Esophagus (tissue), 2 donors: ENCODE measurements around the gene SNX8. TPM values are rescaled to one million over a fixed set of nuclear protein-coding genes. Genes with fewer than 3 reads are reported as not detected.
"Not testable (repeated sequence)": the region's sequence is repeated elsewhere in the genome, so short reads cannot be mapped to it uniquely, and the experiment has no call there.

Experiments used
- H3K27ac ChIP-seq, 2 donors: one replicate each; pipeline ENCODE4 v1.5.1; 2013; ENCODE audit warnings: low read depth in 2 of 2, mild to moderate bottlenecking in 2 of 2, inconsistent platforms in 1 of 2, low read length in 1 of 2, moderate library complexity in 1 of 2
- H3K27me3 ChIP-seq, 2 donors: one replicate each; pipeline ENCODE4 v1.6.1; 2013; ENCODE audit warnings: low read length in 2 of 2, control low read depth in 1 of 2, mild to moderate bottlenecking in 1 of 2; ENCODE audit not compliant: insufficient read depth in 2 of 2, control insufficient read depth in 1 of 2
- H3K36me3 ChIP-seq, 2 donors: one replicate each; pipeline ENCODE4 v1.6.1; 2013; ENCODE audit warnings: low read length in 1 of 2; ENCODE audit not compliant: control insufficient read depth in 2 of 2, insufficient read depth in 2 of 2
- H3K4me1 ChIP-seq, 2 donors: one replicate each; pipeline ENCODE4 v1.6.1; 2013; ENCODE audit warnings: low read length in 1 of 2; ENCODE audit not compliant: control insufficient read depth in 2 of 2, insufficient read depth in 2 of 2
- H3K4me3 ChIP-seq, 2 donors: one replicate each; pipeline ENCODE4 v1.5.1; 2013; ENCODE audit warnings: low read length in 2 of 2, mild to moderate bottlenecking in 2 of 2, low read depth in 1 of 2, moderate library complexity in 1 of 2
- H3K9me3 ChIP-seq, 2 donors: one replicate each; pipeline ENCODE4 v1.6.1; 2013; ENCODE audit warnings: mild to moderate bottlenecking in 2 of 2, low read depth in 1 of 2, low read length in 1 of 2, moderate library complexity in 1 of 2; ENCODE audit not compliant: control insufficient read depth in 2 of 2, insufficient read depth in 1 of 2
- WGBS, 2 donors: extraction: QIAGEN DNeasy Blood & Tissue Kit; methylation state at CpG; one replicate each; pipeline ENCODE4 v1.1.7; 2013; 5-methylcytosine and 5-hydroxymethylcytosine counted together
- polyA plus RNA-seq, 2 donors: library from polyadenylated mRNA; stranded (reverse); fragments of 200-250 nt; gene quantifications; one replicate each; pipeline ENCODE4 v1.2.3, GENCODE V29; 2013
- donor health status: healthy with polysubstance abuse.
- donor health status: Bipolar disorder and iron deficiency.

The SNX8 gene
- polyA plus RNA-seq, 2 donors = 15.6 to 37.7 TPM

DNA sequence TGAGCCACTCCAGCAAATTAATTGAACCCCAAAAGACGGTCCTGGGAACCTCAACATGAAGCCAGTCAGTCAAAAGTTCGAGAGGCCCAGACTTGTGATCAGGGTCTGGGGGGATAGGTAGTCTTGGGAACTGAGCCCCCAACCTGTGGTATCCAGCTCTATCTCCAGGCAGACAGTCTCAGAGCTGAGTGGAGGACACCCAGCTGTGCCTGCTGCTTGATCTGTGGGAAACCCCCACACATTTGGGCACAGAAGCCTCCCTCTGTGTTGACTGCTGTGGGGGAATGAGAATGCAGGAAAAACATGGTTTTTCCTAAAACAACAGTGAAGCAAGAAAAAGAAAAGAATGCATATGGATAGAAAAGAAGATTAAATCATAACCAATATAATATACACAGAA, 16.3 kb upstream of the SNX8 start:
- H3K9me3 ChIP-seq = no peaks in the 10 kb centered on the region
- no peak overlapping the region for H3K27ac ChIP-seq
- H3K36me3 ChIP-seq = no peaks in the 10 kb centered on the region

GRCh38 chr7:2326951-2327350, 12.7 kb upstream of the SNX8 start:
- no peaks in the 10 kb centered on the region for H3K27me3 ChIP-seq
- H3K4me3 ChIP-seq = no peak overlapping the region
- no peaks in the 10 kb centered on the region for H3K36me3 ChIP-seq
- 89 to 90% methylated on average over 7 of the region's 7 CpGs for WGBS, 2 donors
- H3K27ac ChIP-seq = no peak overlapping the region
- H3K4me1 ChIP-seq = no peaks in the 10 kb centered on the region
- no peaks in the 10 kb centered on the region for H3K9me3 ChIP-seq

More for the DNA sequence above, 16.3 kb upstream of the SNX8 start:
- WGBS, 2 donors = 91 to 94% methylated on average over 2 of the region's 2 CpGs
- Histone ChIP-seq H3K27me3 (no peaks in the 10 kb centered on the region), H3K4me1 (no peaks in the 10 kb centered on the region), H3K4me3 (no peak overlapping the region)

- no peaks in the 10 kb centered on the region for H3K27me3 ChIP-seq
- H3K4me1 ChIP-seq = no peaks in the 10 kb centered on the region
- H3K36me3 ChIP-seq = no peaks in the 10 kb centered on the region
- H3K27ac ChIP-seq = no peak overlapping the region
- H3K9me3 ChIP-seq = no peaks in the 10 kb centered on the region
- WGBS, 2 donors = 30 to 39% methylated on average over 4 of the region's 4 CpGs
- H3K4me3 ChIP-seq = no peak overlapping the region
Observed at GRCh38 chr7:2325162-2325561, 10.9 kb upstream of the SNX8 start.

GRCh38 chr7:2321020-2321419, 6.8 kb upstream of the SNX8 start:
- Histone ChIP-seq H3K4me1 (no peaks in the 10 kb centered on the region), H3K4me3 (no peak overlapping the region), H3K36me3 (no peaks in the 10 kb centered on the region), H3K27me3 (no peaks in the 10 kb centered on the region), H3K9me3 (no peaks in the 10 kb centered on the region), H3K27ac (no peak overlapping the region)
- WGBS, 2 donors = 46 to 49% methylated on average over 11 of the region's 11 CpGs

DNA sequence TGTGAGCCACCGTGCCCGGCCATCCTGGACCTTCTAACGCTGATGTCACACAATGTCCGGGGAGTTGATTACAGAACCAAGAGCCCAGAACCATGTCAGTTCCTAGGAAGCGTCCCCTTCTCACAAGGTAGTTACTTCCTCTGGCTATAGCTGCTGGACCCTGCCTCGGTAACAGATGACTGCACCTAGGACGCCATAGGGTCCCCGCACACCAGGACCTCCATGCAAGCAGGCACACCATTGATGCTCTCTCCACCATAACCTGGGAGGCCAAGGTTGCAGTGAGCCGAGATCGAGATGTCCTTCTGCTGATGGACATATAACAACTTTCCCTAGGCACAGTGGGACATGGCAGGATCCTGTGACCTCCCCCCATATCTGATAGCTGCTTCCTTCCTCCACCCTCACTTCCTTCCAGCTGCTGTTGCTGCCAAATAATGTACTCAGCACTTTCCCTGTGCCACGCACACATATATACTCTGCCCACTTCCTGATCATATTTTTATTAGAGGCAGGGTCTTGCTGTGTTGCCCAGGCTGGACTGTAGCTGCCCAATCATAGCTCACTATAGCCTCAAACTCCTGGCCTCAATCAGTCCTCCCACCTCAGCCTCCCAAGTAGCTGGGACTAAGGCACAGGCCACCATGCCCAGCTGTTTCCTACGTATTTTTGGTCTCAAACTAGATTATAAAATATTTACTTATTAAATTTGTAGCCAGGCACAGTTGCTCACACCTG, 3.5 kb upstream of the SNX8 start:
- peaks cover 0 to 5% of the 10 kb centered on the region in 2 donors for H3K4me1 ChIP-seq
- H3K9me3 ChIP-seq = no peaks in the 10 kb centered on the region
- H3K36me3 ChIP-seq = no peaks in the 10 kb centered on the region
- WGBS, 2 donors = 81 to 88% methylated on average over 12 of the region's 12 CpGs
- no peaks in the 10 kb centered on the region for H3K27me3 ChIP-seq
- no peak overlapping the region for H3K27ac ChIP-seq
- no peak overlapping the region for H3K4me3 ChIP-seq

DNA sequence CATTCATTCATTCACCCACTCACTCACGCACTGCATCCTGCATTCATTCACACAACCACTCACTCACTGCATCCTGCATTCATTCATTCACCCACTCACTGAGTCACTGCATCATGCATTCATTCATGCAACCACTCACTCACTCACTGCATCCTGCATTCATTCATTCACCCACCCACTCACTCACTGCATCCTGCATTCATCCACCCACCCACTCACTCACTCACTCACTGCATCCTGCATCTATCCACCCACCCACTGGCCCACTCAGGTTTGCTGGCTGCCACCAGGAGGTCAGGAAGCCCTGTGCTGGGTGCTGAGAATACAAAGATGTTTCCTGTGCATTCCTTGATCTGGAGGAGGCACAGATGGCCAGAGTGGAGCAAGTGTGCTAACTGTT, 2.3 kb upstream of the SNX8 start:
- Histone ChIP-seq H3K4me3 (no peak overlapping the region), H3K4me1 (peaks cover 0 to 5% of the 10 kb centered on the region in 2 donors), H3K9me3 (no peaks in the 10 kb centered on the region), H3K36me3 (no peaks in the 10 kb centered on the region), H3K27ac (no peak overlapping the region), H3K27me3 (no peaks in the 10 kb centered on the region)
- 90 to 97% methylated on average over 1 of the region's 1 CpG for WGBS, 2 donors

DNA sequence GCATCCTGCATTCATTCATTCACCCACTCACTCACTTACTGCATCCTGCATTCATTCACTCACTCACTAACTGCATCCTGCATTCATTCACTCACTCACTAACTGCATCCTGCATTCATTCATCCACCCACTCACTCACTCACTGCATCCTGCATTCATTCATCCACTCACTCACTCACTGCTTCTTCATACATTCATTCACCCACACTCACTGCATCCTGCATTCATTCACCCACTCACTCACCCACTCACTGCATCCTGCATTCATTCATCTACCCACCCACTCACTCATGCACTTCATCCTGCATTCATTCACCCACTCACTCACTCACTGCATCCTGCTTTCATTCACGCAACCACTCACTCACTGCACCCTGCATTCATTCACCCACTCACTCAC, 1.5 kb upstream of the SNX8 start:
- 85 to 87% methylated on average over 1 of the region's 1 CpG for WGBS, 2 donors
- no peaks in the 10 kb centered on the region for H3K27me3 ChIP-seq
- no peaks in the 10 kb centered on the region for H3K9me3 ChIP-seq

DNA sequence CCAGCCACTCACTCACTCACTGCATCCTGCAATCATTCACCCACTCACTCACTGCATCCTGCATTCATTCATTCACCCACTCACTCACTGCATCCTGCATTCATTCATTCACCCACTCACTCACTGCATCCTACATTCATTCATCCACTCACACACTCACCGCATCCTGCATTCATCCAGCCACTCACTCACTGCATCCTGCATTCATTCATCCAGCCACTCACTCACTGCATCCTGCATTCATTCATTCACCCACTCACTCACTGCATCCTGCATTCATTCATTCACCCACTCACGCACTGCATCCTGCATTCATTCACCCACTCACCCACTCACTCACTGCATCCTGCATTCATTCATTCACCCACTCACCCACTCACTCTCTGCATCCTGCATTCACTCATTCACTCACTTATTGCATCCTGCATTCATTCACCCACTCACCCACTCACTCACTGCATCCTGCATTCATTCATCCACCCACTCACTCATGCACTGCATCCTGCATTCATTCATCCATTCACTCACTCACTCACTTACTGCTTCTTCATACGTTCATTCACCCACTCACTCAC, 802 bp upstream of the SNX8 start:
- H3K9me3 ChIP-seq, H3K4me3 ChIP-seq, H3K4me1 ChIP-seq, H3K27me3 ChIP-seq, H3K36me3 ChIP-seq: not testable (repeated sequence)
- 70 to 85% methylated on average over 3 of the region's 3 CpGs for WGBS, 2 donors
- H3K27ac ChIP-seq = peak overlapping the region in 1 of 2 donors; percentile 30

More for the DNA sequence above, 1.5 kb upstream of the SNX8 start:
- Histone ChIP-seq H3K36me3 (no peaks in the 10 kb centered on the region), H3K27ac (no peak overlapping the region), H3K4me3 (no peak overlapping the region), H3K4me1 (peaks cover 0 to 5% of the 10 kb centered on the region in 2 donors)

GRCh38 chr7:2313450-2314208, 612 bp downstream of the SNX8 start:
- H3K27ac ChIP-seq = peak overlapping the region; percentile 76 to 86
- peak overlapping the region; percentile 75 to 80 for H3K4me3 ChIP-seq
- 22 to 26% methylated on average over 34 to 42 of the region's 42 CpGs for WGBS, 2 donors
- H3K27me3 ChIP-seq = no peaks in the 10 kb centered on the region
- H3K36me3 ChIP-seq = peaks cover 3 to 4% of the 10 kb centered on the region in 2 donors
- no peaks in the 10 kb centered on the region for H3K9me3 ChIP-seq
- H3K4me1 ChIP-seq = peaks cover 0 to 5% of the 10 kb centered on the region in 2 donors
